AG04449 (cell line): ENCODE data around the gene SLC38A5.
"Not testable (repeated sequence)": the region's sequence is repeated elsewhere in the genome, so short reads cannot be mapped to it uniquely, and the experiment has no call there.

Experiments
- CTCF ChIA-PET: fragments of 350-600 bp; formaldehyde crosslinking; extraction: SDS; loops from one replicate; lab custom pipeline; 2021; ENCODE audit warnings: antibody characterized with exemption; lab: Yijun Ruan, JAX
- POLR2A ChIA-PET: fragments of 400-600, 350-600 bp; formaldehyde crosslinking; extraction: SDS; loops from one replicate; lab custom pipeline; 2020; ENCODE audit warnings: antibody characterized with exemption, inconsistent platforms; lab: Yijun Ruan, JAX
- DNase-seq: peaks from one replicate; pipeline ENCODE4 v3.0.0-alpha.2; 2010; ENCODE audit warnings: low read depth, low spot score
- H3K4me3 ChIP-seq: 2 replicates; pipeline ENCODE4 v1.5.1; 2011; ENCODE audit warnings: low read depth, mild to moderate bottlenecking, control low read depth, low read length
- CTCF ChIP-seq: IDR thresholded peaks from one replicate; pipeline ENCODE4 v1.5.1; 2011; ENCODE audit warnings: mild to moderate bottlenecking, moderate library complexity, low read length, control low read depth, inconsistent platforms; ENCODE audit not compliant: insufficient read depth; ENCODE audit errors: missing control alignments

The SLC38A5 gene

GRCh38 chrX:48451708-48452107 lies 18.4 kb downstream of the SLC38A5 start:
- no peak for DNase-seq
- H3K4me3 ChIP-seq: no peak overlapping the region
- CTCF ChIA-PET: no interaction called here
- no peak for TF ChIP-seq CTCF
- POLR2A ChIA-PET: no interaction called here

- CTCF ChIA-PET: no interaction called here
- DNase-seq: no peak
- POLR2A ChIA-PET: no interaction called here
- TF ChIP-seq CTCF: no peak
- H3K4me3 ChIP-seq: no peak overlapping the region
Observed at GRCh38 chrX:48450076-48450475, 20.0 kb downstream of the SLC38A5 start.

- H3K4me3 ChIP-seq, CTCF ChIA-PET, DNase-seq, POLR2A ChIA-PET: not testable (repeated sequence)
Observed at GRCh38 chrX:48447201-48447600, 22.9 kb downstream of the SLC38A5 start.

GRCh38 chrX:48433713-48434112 lies 36.3 kb downstream of the SLC38A5 start:
- H3K4me3 ChIP-seq, POLR2A ChIA-PET, CTCF ChIA-PET, DNase-seq: not testable (repeated sequence)

GRCh38 chrX:48430166-48430565 lies 39.9 kb downstream of the SLC38A5 start:
- POLR2A ChIA-PET, H3K4me3 ChIP-seq, CTCF ChIA-PET, DNase-seq: not testable (repeated sequence)

- POLR2A ChIA-PET, DNase-seq, CTCF ChIA-PET: not testable (repeated sequence)
Observed at GRCh38 chrX:48429606-48430005, 40.5 kb downstream of the SLC38A5 start.

GRCh38 chrX:48427027-48427716 lies 42.9 kb downstream of the SLC38A5 start:
- H3K4me3 ChIP-seq, POLR2A ChIA-PET, DNase-seq, CTCF ChIA-PET: not testable (repeated sequence)

More at GRCh38 chrX:48429606-48430005, 40.5 kb downstream of the SLC38A5 start:
- H3K4me3 ChIP-seq: not testable (repeated sequence)

- DNase-seq, POLR2A ChIA-PET, H3K4me3 ChIP-seq, CTCF ChIA-PET: not testable (repeated sequence)
Observed at GRCh38 chrX:48411860-48412259, 58.2 kb downstream of the SLC38A5 start, which contains the start of gene SSX4B. SSX4B (minus strand) TSS chrX:48411960; CDS start chrX:48411372, 588 bp downstream.
